Natural killer cell treated with Interleukin-12 subunit alpha and Interleukin-12 subunit beta and Interleukin-15 and Interleukin-18, amount 100 ng/mL, for 72 hours (primary cell): ENCODE measurements around the gene YBX1. TPM values are rescaled to one million over a fixed set of nuclear protein-coding genes. Genes with fewer than 3 reads are reported as not detected.

Source experiments
- ATAC-seq, 2 donors: fragments of 150-1000 bp; cut with Tn5 transposase in 1 of 2; sonication (Bioruptor Pico), chemical (Tn5 transposase) in 1 of 2; 2 replicates each; pipeline ENCODE4 v1.10.0; 2021
- DNase-seq: peaks from one replicate; pipeline ENCODE4 v3.0.0; 2022; ENCODE audit warnings: low spot score
- H3K27ac Mint-ChIP-seq, 2 donors: 1 replicate in 1 of 2; 2 replicates in 1 of 2; pipeline ENCODE4 v1.8.0; 2022; ENCODE audit warnings: mixed read lengths in 2 of 2, mild to moderate bottlenecking in 1 of 2, moderate library complexity in 1 of 2
- H3K27me3 Mint-ChIP-seq, 2 donors: 1 replicate in 1 of 2; 2 replicates in 1 of 2; pipeline ENCODE4 v1.8.0; 2022; ENCODE audit warnings: mixed read lengths in 2 of 2
- H3K36me3 Mint-ChIP-seq: one replicate; pipeline ENCODE4 v1.8.0; 2022; ENCODE audit warnings: mixed read lengths
- H3K4me1 Mint-ChIP-seq, 2 donors: 1 replicate in 1 of 2; 2 replicates in 1 of 2; pipeline ENCODE4 v1.8.0; 2022; ENCODE audit warnings: low read depth in 2 of 2, mixed read lengths in 2 of 2, mild to moderate bottlenecking in 1 of 2
- H3K4me3 Mint-ChIP-seq: one replicate; pipeline ENCODE4 v1.8.0; 2022; ENCODE audit warnings: mixed read lengths
- H3K9me3 Mint-ChIP-seq: 2 replicates; pipeline ENCODE4 v1.8.0; 2022; ENCODE audit warnings: mixed read lengths
- total RNA-seq, 2 donors: library from RNA; stranded (reverse); gene quantifications; one replicate each; pipeline ENCODE4 v1.2.3, GENCODE V29; 2022

The YBX1 gene
- total RNA-seq = 100 to 1,000 TPM; 459 to 670 TPM

GRCh38 chr1:42681741-42682483 is at the start of gene YBX1:
TSS of gene YBX1 (plus strand) at chr1:42682418. CDS start at chr1:42682566, 148 bp downstream.
- H3K9me3 Mint-ChIP-seq = no peaks in the 10 kb centered on the region
- peak within 1 kb of the TSS; percentile 99 for H3K4me3 Mint-ChIP-seq
- H3K27ac Mint-ChIP-seq = peak within 1 kb of the TSS; percentile 96 to 97
- peak; percentile 94 for DNase-seq
- peaks cover 39 to 49% of the 10 kb centered on the region in 2 donors for H3K4me1 Mint-ChIP-seq
- H3K27me3 Mint-ChIP-seq = no peaks in the 10 kb centered on the region
- peak; percentile 97 to 98 for ATAC-seq
- H3K36me3 Mint-ChIP-seq = peaks cover 24% of the 10 kb centered on the region

- no peaks in the 10 kb centered on the region for H3K9me3 Mint-ChIP-seq
- ATAC-seq (no peak), DNase-seq (no peak)
- no peaks in the 10 kb centered on the region for H3K36me3 Mint-ChIP-seq
- no peak overlapping the region for H3K4me3 Mint-ChIP-seq
- H3K27me3 Mint-ChIP-seq = no peaks in the 10 kb centered on the region
- no peaks in the 10 kb centered on the region for H3K4me1 Mint-ChIP-seq
- H3K27ac Mint-ChIP-seq = no peak overlapping the region
Measured at GRCh38 chr1:42639116-42639515, 43.1 kb upstream of the YBX1 start.

DNA sequence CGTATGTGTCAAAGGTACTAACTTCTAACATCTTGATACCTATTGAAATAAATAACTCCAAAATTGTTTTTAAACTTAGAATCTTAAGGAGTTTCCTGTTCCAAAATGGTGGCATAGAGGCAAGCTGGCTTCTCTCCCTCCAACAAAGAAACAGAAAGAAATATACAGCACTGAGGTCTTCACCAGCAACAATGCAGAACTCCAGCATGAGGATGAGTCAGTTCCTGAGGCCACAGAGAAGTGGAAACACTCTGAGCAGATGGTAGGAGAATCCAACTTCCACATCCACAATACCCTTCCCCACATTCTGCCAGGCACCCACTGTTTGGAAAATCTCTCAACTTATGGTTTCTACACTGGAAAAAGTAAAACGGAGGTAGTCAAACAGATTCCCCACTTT is 36.2 kb upstream of the YBX1 start:
- Mint-ChIP-seq H3K36me3 (peaks cover 15% of the 10 kb centered on the region), H3K9me3 (no peaks in the 10 kb centered on the region), H3K27ac (no peak overlapping the region), H3K4me1 (no peaks in the 10 kb centered on the region), H3K27me3 (no peaks in the 10 kb centered on the region), H3K4me3 (no peak overlapping the region)
- no peak for DNase-seq
- no peak for ATAC-seq

DNA sequence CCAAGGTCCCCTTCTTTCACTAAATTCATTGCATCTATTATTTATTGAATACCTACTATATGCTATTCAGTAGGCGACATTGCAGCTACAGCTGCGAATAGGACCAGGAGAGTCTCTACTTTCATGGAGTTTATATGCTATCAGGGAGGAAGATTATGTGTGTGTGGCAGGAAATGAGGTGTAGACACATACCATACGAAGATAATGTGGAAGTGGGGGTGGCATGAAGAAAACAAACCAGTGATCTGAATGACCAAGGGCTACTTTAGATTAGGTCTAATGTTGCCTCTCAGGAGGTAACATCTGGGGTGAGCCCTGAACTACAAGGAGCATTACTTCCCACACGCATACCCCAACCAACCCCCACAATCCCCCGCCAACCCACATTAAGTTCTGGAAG is 25.0 kb upstream of the YBX1 start:
- no peak for DNase-seq
- Mint-ChIP-seq H3K36me3 (peaks cover 12% of the 10 kb centered on the region), H3K4me3 (peak overlapping the region; percentile 92), H3K4me1 (peaks cover 29 to 39% of the 10 kb centered on the region in 2 donors), H3K9me3 (no peaks in the 10 kb centered on the region), H3K27me3 (no peaks in the 10 kb centered on the region), H3K27ac (peak overlapping the region; percentile 84 to 90)
- no peak for ATAC-seq

DNA sequence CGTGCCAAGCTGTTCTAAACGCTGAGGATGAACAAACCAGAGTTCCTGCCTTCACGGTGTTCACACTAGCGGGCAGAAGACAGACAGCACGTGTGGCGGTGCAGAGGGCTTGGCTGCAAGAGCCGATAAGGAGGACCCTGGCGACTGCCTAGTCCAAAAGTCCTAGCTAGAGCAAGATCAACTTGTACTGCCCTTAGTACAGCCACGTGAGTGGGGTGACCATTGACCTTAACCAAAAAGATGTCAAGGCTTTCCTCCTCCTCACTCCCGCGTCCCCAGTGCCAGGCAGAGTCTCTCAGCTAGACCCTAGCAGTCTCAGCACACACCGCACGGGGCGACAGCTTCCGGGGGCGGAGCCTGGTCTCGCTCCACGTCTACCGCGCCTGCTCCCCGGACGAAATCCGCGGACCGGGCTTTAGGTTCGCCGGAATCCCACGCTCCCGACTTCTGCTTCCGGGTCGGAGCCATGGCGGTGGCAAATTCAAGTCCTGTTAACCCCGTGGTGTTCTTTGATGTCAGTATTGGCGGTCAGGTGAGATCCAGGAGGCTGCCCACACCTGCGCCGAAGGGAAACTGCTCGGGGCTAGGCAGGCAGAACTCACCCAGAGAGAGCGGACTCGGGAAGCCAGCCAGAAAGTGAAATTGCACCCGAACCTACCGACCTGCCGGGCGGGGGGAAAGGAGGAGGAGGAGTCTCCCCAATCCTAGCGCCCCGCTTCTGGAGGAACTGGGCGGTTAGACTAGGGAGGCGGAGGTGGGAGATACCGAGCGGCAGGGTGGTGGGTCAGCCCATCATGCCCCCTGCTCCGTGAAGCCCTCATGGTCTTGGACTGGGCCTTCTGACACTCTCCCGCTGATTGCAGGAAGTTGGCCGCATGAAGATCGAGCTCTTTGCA is 24.0 kb upstream of the YBX1 start, which contains the start of gene PPIH:
TSS of gene PPIH (plus strand) at position 443 of the 896 bp plus-strand sequence. CDS start at position 467, 24 bp downstream.
- Mint-ChIP-seq H3K36me3 (peaks cover 12% of the 10 kb centered on the region), H3K9me3 (no peaks in the 10 kb centered on the region), H3K4me1 (peaks cover 29 to 39% of the 10 kb centered on the region in 2 donors), H3K27ac (peak within 1 kb of the TSS; percentile 84 to 90), H3K27me3 (no peaks in the 10 kb centered on the region), H3K4me3 (peak within 1 kb of the TSS; percentile 92)
- peak; percentile 98 to 99 for ATAC-seq
- peak; percentile 96 for DNase-seq

GRCh38 chr1:42658877-42659337 is 23.3 kb upstream of the YBX1 start:
- peak overlapping the region; percentile 84 to 90 for H3K27ac Mint-ChIP-seq
- DNase-seq (no peak), ATAC-seq (no peak)
- H3K36me3 Mint-ChIP-seq = peaks cover 16% of the 10 kb centered on the region
- no peaks in the 10 kb centered on the region for H3K9me3 Mint-ChIP-seq
- H3K27me3 Mint-ChIP-seq = no peaks in the 10 kb centered on the region
- H3K4me1 Mint-ChIP-seq = peaks cover 29 to 39% of the 10 kb centered on the region in 2 donors
- peak overlapping the region; percentile 92 for H3K4me3 Mint-ChIP-seq

- peak overlapping the region; percentile 60 to 90 for H3K27ac Mint-ChIP-seq
- H3K4me3 Mint-ChIP-seq = peak overlapping the region; percentile 65
- no peaks in the 10 kb centered on the region for H3K9me3 Mint-ChIP-seq
- peaks cover 29 to 39% of the 10 kb centered on the region in 2 donors for H3K4me1 Mint-ChIP-seq
- ATAC-seq (peak; percentile 51 to 59), DNase-seq (no peak)
- peaks cover 25% of the 10 kb centered on the region for H3K36me3 Mint-ChIP-seq
- H3K27me3 Mint-ChIP-seq = no peaks in the 10 kb centered on the region
Measured at GRCh38 chr1:42660907-42661500, 21.2 kb upstream of the YBX1 start.

DNA sequence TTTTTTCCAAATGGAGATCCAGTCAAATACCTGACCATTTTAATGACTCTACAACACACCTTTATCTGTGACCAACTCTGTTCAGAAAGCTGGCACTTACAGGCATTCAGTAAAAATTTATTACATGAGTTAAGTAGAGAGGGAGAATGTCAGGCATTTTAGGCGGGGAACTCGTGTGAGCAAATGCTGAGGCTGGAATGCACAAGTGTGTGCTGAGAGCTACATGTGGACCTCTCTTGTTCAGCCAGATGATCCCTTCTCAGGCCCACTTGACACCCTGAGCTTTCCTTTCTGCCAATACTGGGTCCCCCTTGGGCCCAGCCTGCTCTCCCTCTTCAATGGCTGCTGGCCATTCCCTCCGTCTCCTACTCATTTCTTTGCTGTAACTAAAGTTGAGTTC is 12.3 kb upstream of the YBX1 start:
- peaks cover 33% of the 10 kb centered on the region for H3K36me3 Mint-ChIP-seq
- no peak overlapping the region for H3K27ac Mint-ChIP-seq
- H3K9me3 Mint-ChIP-seq = no peaks in the 10 kb centered on the region
- H3K4me3 Mint-ChIP-seq = no peak overlapping the region
- no peak for DNase-seq
- H3K4me1 Mint-ChIP-seq = peaks cover 0 to 5% of the 10 kb centered on the region in 2 donors
- no peaks in the 10 kb centered on the region for H3K27me3 Mint-ChIP-seq
- no peak for ATAC-seq

DNA sequence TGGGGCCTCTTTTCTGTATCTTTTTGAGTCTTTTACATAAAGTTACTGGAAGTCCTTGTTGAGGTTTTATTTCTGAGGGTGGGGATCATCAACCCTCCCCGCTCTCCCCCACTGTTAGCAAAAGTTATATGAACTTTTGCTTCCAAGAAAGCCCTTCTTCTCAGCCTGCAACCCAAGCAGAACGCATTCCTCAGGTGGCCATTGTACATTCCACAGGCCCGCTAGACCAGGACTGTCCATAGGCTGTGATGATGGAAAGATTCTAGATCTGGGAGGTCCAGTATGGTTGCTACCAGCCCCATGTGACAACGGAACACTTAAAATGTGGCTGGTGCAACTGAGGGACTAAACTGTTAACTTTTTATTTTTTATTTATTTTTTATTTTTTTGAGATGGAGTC is 11.8 kb upstream of the YBX1 start:
- Mint-ChIP-seq H3K9me3 (no peaks in the 10 kb centered on the region), H3K36me3 (peaks cover 33% of the 10 kb centered on the region), H3K27ac (no peak overlapping the region), H3K4me3 (no peak overlapping the region), H3K4me1 (peaks cover 0 to 5% of the 10 kb centered on the region in 2 donors), H3K27me3 (no peaks in the 10 kb centered on the region)
- ATAC-seq = no peak
- DNase-seq = no peak

- no peak for DNase-seq
Measured at GRCh38 chr1:42674214-42674613, 8.0 kb upstream of the YBX1 start.

DNA sequence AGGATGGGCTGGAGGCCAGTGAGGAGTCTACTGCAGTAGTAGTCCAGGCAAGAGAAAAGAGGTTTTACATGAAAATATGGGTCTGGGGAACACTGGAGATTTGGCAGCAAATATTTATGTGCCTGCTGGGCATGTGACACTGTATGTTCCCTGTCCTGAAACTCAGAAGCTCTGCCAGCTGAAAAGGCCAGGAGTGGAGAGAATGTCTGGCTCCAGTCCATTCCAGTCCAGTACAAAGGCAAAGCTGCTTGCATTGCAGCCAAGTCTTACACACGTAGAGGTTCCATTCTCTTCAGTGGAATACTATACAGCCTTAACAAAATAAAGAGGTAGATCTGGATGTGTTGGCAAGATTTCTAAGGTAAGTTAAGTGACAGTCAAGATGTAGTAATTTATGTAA is 7.5 kb upstream of the YBX1 start:
- ATAC-seq (no peak), DNase-seq (no peak)
- H3K27me3 Mint-ChIP-seq = no peaks in the 10 kb centered on the region
- no peaks in the 10 kb centered on the region for H3K9me3 Mint-ChIP-seq
- peaks cover 0 to 8% of the 10 kb centered on the region in 2 donors for H3K4me1 Mint-ChIP-seq
- H3K4me3 Mint-ChIP-seq = no peak overlapping the region
- H3K36me3 Mint-ChIP-seq = peaks cover 8% of the 10 kb centered on the region
- H3K27ac Mint-ChIP-seq = no peak overlapping the region

More at GRCh38 chr1:42674214-42674613, 8.0 kb upstream of the YBX1 start:
- no peak for ATAC-seq
- Mint-ChIP-seq H3K9me3 (no peaks in the 10 kb centered on the region), H3K4me1 (peaks cover 0 to 8% of the 10 kb centered on the region in 2 donors), H3K27ac (peak overlapping the region in 1 of 2 donors; percentile 24), H3K4me3 (no peak overlapping the region), H3K36me3 (peaks cover 8% of the 10 kb centered on the region), H3K27me3 (no peaks in the 10 kb centered on the region)

DNA sequence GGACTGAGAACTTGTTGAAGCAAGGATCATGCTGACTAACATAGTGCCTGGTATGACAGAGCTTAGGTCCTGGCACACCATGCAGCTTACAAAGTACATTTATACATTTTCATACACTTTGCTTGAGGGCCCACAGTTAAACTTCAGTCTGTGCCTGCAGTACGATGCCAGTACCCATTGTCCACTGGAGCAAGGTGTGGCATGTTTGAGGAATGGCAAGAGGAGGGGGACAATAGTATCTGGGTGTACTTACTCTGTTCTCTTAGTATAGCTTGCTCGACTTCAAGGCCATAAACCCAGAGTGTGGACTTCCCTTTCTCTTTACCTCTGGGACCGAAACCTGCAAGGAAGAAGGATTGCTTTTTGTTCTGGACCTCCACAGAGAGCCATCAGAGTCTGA is 6.8 kb upstream of the YBX1 start:
- no peaks in the 10 kb centered on the region for H3K9me3 Mint-ChIP-seq
- H3K27me3 Mint-ChIP-seq = no peaks in the 10 kb centered on the region
- ATAC-seq (no peak), DNase-seq (no peak)
- peaks cover 4 to 13% of the 10 kb centered on the region in 2 donors for H3K4me1 Mint-ChIP-seq
- H3K4me3 Mint-ChIP-seq = no peak overlapping the region
- H3K27ac Mint-ChIP-seq = no peak overlapping the region
- H3K36me3 Mint-ChIP-seq = peaks cover 8% of the 10 kb centered on the region

- DNase-seq = no peak
- no peak for ATAC-seq
- Mint-ChIP-seq H3K9me3 (no peaks in the 10 kb centered on the region), H3K4me3 (no peak overlapping the region), H3K27me3 (no peaks in the 10 kb centered on the region), H3K27ac (no peak overlapping the region), H3K4me1 (peaks cover 14 to 19% of the 10 kb centered on the region in 2 donors), H3K36me3 (peaks cover 8% of the 10 kb centered on the region)
Measured at GRCh38 chr1:42676534-42677087, 5.6 kb upstream of the YBX1 start.
